WTC11 (cell line): ENCODE results near the gene AIG1. TPM values are rescaled to one million over a fixed set of nuclear protein-coding genes. Genes with fewer than 3 reads are reported as not detected.

ENCODE experiments used
- ATAC-seq: fragments of 200-7000 bp; cut with Tn5 transposase; 2 replicates; pipeline ENCODE4 v1.10.0; 2021; ENCODE audit warnings: mild to moderate bottlenecking, moderate library complexity
- CTCF ChIA-PET: fragments of 300-600 bp; sonication (Branson Sonifier 250); formaldehyde crosslinking; loops from one replicate; lab custom pipeline; 2021; ENCODE audit warnings: antibody characterized with exemption; lab: Charles Lee
- POLR2A ChIA-PET: fragments of 350-600 bp; sonication (Branson Sonifier 250); formaldehyde crosslinking; loops from one replicate; lab custom pipeline; 2021; ENCODE audit warnings: antibody characterized with exemption; lab: Charles Lee
- DNase-seq: peaks from one replicate; pipeline ENCODE4 v3.0.0; 2021; ENCODE audit warnings: low spot score
- H3K27ac Mint-ChIP-seq: 2 replicates; pipeline ENCODE4 v1.8.0; 2021; ENCODE audit warnings: mixed read lengths
- H3K27me3 Mint-ChIP-seq: 2 replicates; pipeline ENCODE4 v1.8.0; 2021; ENCODE audit warnings: low read depth, mild to moderate bottlenecking, moderate library complexity, mixed read lengths
- H3K36me3 Mint-ChIP-seq: 2 replicates; pipeline ENCODE4 v1.8.0; 2021; ENCODE audit warnings: mixed read lengths
- H3K4me1 Mint-ChIP-seq: 2 replicates; pipeline ENCODE4 v1.8.0; 2022; ENCODE audit warnings: mixed read lengths
- H3K4me3 Mint-ChIP-seq: 2 replicates; pipeline ENCODE4 v1.8.0; 2021; ENCODE audit warnings: mild to moderate bottlenecking, moderate library complexity, mixed read lengths
- H3K9me3 Mint-ChIP-seq: 2 replicates; pipeline ENCODE4 v1.8.0; 2021; ENCODE audit warnings: mixed read lengths
- AFF4 ChIP-seq: sonication (generic); formaldehyde crosslinking; IDR thresholded peaks from 2 replicates; pipeline ENCODE4 v1.8.1; 2023; ENCODE audit warnings: mild to moderate bottlenecking, missing genetic modification reagents, borderline replicate concordance
- ATF2 ChIP-seq: sonication (generic); formaldehyde crosslinking; IDR thresholded peaks from 2 replicates; pipeline ENCODE4 v1.8.1; 2022; ENCODE audit warnings: low read depth, missing genetic modification reagents, borderline replicate concordance
- E2F5 ChIP-seq: sonication (generic); formaldehyde crosslinking; IDR thresholded peaks from 2 replicates; pipeline ENCODE4 v1.8.1; 2022; ENCODE audit warnings: mild to moderate bottlenecking, moderate library complexity, missing genetic modification reagents
- ELF4 ChIP-seq: sonication (generic); formaldehyde crosslinking; IDR thresholded peaks from 2 replicates; pipeline ENCODE4 v1.8.1; 2022; ENCODE audit warnings: low read depth, mild to moderate bottlenecking, moderate library complexity, missing genetic modification reagents
- ETV6 ChIP-seq: sonication (generic); formaldehyde crosslinking; IDR thresholded peaks from 2 replicates; pipeline ENCODE4 v1.8.1; 2022; ENCODE audit warnings: mild to moderate bottlenecking, missing genetic modification reagents
- FOXK1 ChIP-seq: sonication (generic); formaldehyde crosslinking; IDR thresholded peaks from 2 replicates; pipeline ENCODE4 v1.8.0; 2022; ENCODE audit warnings: mild to moderate bottlenecking, moderate library complexity, missing genetic modification reagents
- HMGXB4 ChIP-seq: sonication (generic); formaldehyde crosslinking; IDR thresholded peaks from 2 replicates; pipeline ENCODE4 v1.8.1; 2023; ENCODE audit warnings: mild to moderate bottlenecking, moderate library complexity, missing genetic modification reagents
- NR3C1 ChIP-seq: sonication (generic); formaldehyde crosslinking; conservative IDR thresholded peaks from 2 replicates; pipeline ENCODE4 v1.8.1; 2023; ENCODE audit warnings: low read depth, mild to moderate bottlenecking, missing genetic modification reagents
- PRRX2 ChIP-seq: fragments of 250-450 bp; sonication (Bioruptor Pico); IDR thresholded peaks from 2 replicates; pipeline ENCODE4 v1.8.0; 2021; ENCODE audit warnings: mild to moderate bottlenecking
- RORB ChIP-seq: fragments of 250-450 bp; sonication (Bioruptor Pico); IDR thresholded peaks from 2 replicates; pipeline ENCODE4 v1.9.0; 2021; ENCODE audit warnings: mild to moderate bottlenecking
- ZNF138 ChIP-seq: sonication (generic); formaldehyde crosslinking; conservative IDR thresholded peaks from 2 replicates; pipeline ENCODE4 v1.8.1; 2022; ENCODE audit warnings: mild to moderate bottlenecking, moderate library complexity, missing genetic modification reagents
- ZNF232 ChIP-seq: sonication (generic); formaldehyde crosslinking; IDR thresholded peaks from 2 replicates; pipeline ENCODE4 v1.8.0; 2022; ENCODE audit warnings: mild to moderate bottlenecking, missing genetic modification reagents
- ZNF263 ChIP-seq: sonication (generic); formaldehyde crosslinking; IDR thresholded peaks from 2 replicates; pipeline ENCODE4 v1.8.1; 2022; ENCODE audit warnings: low read depth, mild to moderate bottlenecking, moderate library complexity, missing genetic modification reagents
- ZNF281 ChIP-seq: sonication (generic); formaldehyde crosslinking; IDR thresholded peaks from 2 replicates; pipeline ENCODE4 v1.8.0; 2023; ENCODE audit warnings: mild to moderate bottlenecking, missing genetic modification reagents
- ZNF425 ChIP-seq: fragments of 250-450 bp; sonication (Bioruptor Pico); conservative IDR thresholded peaks from 2 replicates; pipeline ENCODE4 v1.9.0; 2021; ENCODE audit warnings: mild to moderate bottlenecking
- ZNF532 ChIP-seq: fragments of 250-450 bp; sonication (Bioruptor Pico); IDR thresholded peaks from 2 replicates; pipeline ENCODE4 v1.9.0; 2021; ENCODE audit warnings: mild to moderate bottlenecking, borderline replicate concordance
- total RNA-seq: library from RNA; stranded (reverse); gene quantifications from 3 replicates; pipeline ENCODE4 v1.2.3, GENCODE V29; 2021

Gene AIG1
- total RNA-seq, 1 experiment from 2014 or later = 38.8 TPM

- no peak for TF ChIP-seq ZNF532 (CRISPR knock-in tag)
- TF ChIP-seq ETV6 = no peak
- TF ChIP-seq NR3C1 = no peak
- no peak for TF ChIP-seq ELF4
- TF ChIP-seq ZNF281 (CRISPR knock-in tag) = no peak
- TF ChIP-seq HMGXB4 (CRISPR knock-in tag) = no peak
- no peak for TF ChIP-seq ZNF232 (CRISPR knock-in tag)
- TF ChIP-seq AFF4 (CRISPR knock-in tag) = no peak
- TF ChIP-seq ATF2 = no peak
- TF ChIP-seq RORB (CRISPR knock-in tag) = no peak
- no peak for TF ChIP-seq ZNF138
- TF ChIP-seq, all 79 proteins: peak for 0
Observed at GRCh38 chr6:143125455-143125854, 64.8 kb downstream of the AIG1 start (continued).

GRCh38 chr6:143125864-143126573 is 65.3 kb downstream of the AIG1 start:
- ChIA-PET POLR2A (no interaction called here), CTCF (no interaction called here)
- TF ChIP-seq FOXK1 = no peak
- no peak for TF ChIP-seq ZNF425 (CRISPR knock-in tag)
- no peak for TF ChIP-seq E2F5
- TF ChIP-seq ZNF263 (CRISPR knock-in tag) = no peak
- TF ChIP-seq ELF4 = no peak
- TF ChIP-seq PRRX2 (CRISPR knock-in tag) = no peak
- no peak for TF ChIP-seq NR3C1
- H3K36me3 Mint-ChIP-seq = peaks cover 32% of the 10 kb centered on the region
- H3K27ac Mint-ChIP-seq = no peak overlapping the region
- no peak for DNase-seq
- no peak overlapping the region for H3K4me3 Mint-ChIP-seq
- ATAC-seq = no peak
- H3K4me1 Mint-ChIP-seq = no peaks in the 10 kb centered on the region
- H3K9me3 Mint-ChIP-seq = peaks cover 20% of the 10 kb centered on the region
- H3K27me3 Mint-ChIP-seq = no peaks in the 10 kb centered on the region; the same call in 1 of the 2 replicates
